Measurements from ENCODE around the gene ALX4. TPM values are rescaled to one million over a fixed set of nuclear protein-coding genes. Genes with fewer than 3 reads are reported as not detected.

ALX4 gene
- polyA plus RNA-seq, 1 experiment: not detected

DNA sequence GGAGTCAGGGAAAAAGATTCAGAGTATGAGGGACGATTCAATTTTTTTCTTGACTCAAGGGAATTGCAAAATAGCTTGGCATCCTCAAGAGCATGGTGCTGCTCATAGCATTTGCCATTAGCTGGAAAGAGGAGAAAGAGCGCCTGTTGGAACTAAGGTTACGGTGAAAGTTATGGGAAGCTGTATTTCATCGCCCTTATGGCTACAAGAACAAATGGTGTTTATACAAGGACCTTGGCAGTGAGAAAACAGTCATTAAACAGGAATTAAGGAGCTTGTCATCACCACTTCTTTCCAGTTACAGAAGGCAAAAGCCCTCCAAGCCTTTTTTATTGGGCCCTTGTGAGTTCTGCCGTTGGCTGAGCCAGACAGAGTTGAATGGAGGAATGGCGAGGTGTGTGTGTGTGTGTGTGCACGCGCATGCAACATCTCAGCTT is 74.2 kb downstream of the ALX4 start:
- CTCF ChIA-PET: interaction anchor here (0.8 to 2.3 kb wide), 2 partner anchors 51 to 102 kb away, joined by 4 to 6 read pairs; no protein-coding TSS in a partner anchor
- no peak for DNase-seq (ENCODE audit: low read depth, low spot score)
- Histone ChIP-seq H3K4me3 (ENCODE audit: low read depth, low read length) (no peak overlapping the region), H3K27me3 (ENCODE audit: control insufficient read depth, insufficient read depth, low read length) (no peaks in the 10 kb centered on the region), H3K9me3 (ENCODE audit: control insufficient read depth, insufficient read depth, low read length) (no peaks in the 10 kb centered on the region), H3K27ac (ENCODE audit: low read depth, low read length) (no peak overlapping the region)
- TF ChIP-seq, protein P1, sequence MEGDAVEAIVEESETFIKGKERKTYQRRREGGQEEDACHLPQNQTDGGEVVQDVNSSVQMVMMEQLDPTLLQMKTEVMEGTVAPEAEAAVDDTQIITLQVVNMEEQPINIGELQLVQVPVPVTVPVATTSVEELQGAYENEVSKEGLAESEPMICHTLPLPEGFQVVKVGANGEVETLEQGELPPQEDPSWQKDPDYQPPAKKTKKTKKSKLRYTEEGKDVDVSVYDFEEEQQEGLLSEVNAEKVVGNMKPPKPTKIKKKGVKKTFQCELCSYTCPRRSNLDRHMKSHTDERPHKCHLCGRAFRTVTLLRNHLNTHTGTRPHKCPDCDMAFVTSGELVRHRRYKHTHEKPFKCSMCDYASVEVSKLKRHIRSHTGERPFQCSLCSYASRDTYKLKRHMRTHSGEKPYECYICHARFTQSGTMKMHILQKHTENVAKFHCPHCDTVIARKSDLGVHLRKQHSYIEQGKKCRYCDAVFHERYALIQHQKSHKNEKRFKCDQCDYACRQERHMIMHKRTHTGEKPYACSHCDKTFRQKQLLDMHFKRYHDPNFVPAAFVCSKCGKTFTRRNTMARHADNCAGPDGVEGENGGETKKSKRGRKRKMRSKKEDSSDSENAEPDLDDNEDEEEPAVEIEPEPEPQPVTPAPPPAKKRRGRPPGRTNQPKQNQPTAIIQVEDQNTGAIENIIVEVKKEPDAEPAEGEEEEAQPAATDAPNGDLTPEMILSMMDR (IDR thresholded peaks at IDR 0.05; ENCODE audit: low read depth, low read length): no peak
- POLR2A ChIA-PET: no interaction called here

- no peak for DNase-seq (ENCODE audit: low read depth, low spot score)
- no peak overlapping the region for H3K4me3 ChIP-seq (ENCODE audit: low read depth, low read length)
- POLR2A ChIA-PET: no interaction called here
- no peaks in the 10 kb centered on the region for H3K27me3 ChIP-seq (ENCODE audit: control insufficient read depth, insufficient read depth, low read length)
- CTCF ChIA-PET: no interaction called here
- H3K9me3 ChIP-seq (ENCODE audit: control insufficient read depth, insufficient read depth, low read length): no peaks in the 10 kb centered on the region
- TF ChIP-seq, protein P1 (IDR thresholded peaks at IDR 0.05; ENCODE audit: low read depth, low read length): no peak
- no peak overlapping the region for H3K27ac ChIP-seq (ENCODE audit: low read depth, low read length)
Measured at GRCh38 chr11:44229624-44230023, 80.3 kb downstream of the ALX4 start.

DNA sequence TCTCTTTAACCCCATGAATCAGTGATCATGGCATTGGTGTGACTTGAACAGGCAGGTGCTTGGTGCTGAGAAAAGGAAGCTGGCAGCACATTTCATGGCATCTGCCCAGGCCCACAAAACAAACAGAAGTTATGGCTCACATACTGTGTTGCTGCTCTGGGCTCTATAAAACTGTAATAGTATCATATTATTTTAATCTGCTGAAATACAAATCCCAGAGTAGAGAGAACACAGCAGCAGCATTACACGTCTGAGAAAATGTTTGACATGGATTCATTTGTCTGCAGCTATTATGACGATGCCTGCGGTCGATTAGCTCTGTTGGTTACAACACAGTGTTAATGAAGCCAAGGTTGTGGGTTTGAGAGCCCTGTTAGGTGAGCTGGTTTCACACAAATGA is 80.8 kb downstream of the ALX4 start:
- no peaks in the 10 kb centered on the region for H3K27me3 ChIP-seq (ENCODE audit: control insufficient read depth, insufficient read depth, low read length)
- CTCF ChIA-PET: interaction anchor here (1.5 kb wide), 1 partner anchor 50 kb away, joined by 3 read pairs; no protein-coding TSS in a partner anchor
- H3K27ac ChIP-seq (ENCODE audit: low read depth, low read length): no peak overlapping the region
- no peak overlapping the region for H3K4me3 ChIP-seq (ENCODE audit: low read depth, low read length)
- H3K9me3 ChIP-seq (ENCODE audit: control insufficient read depth, insufficient read depth, low read length): no peaks in the 10 kb centered on the region
- TF ChIP-seq, protein P1 (IDR thresholded peaks at IDR 0.05; ENCODE audit: low read depth, low read length): no peak
- DNase-seq (ENCODE audit: low read depth, low spot score): no peak
- POLR2A ChIA-PET: no interaction called here

GRCh38 chr11:44228379-44228778 is 81.6 kb downstream of the ALX4 start:
- H3K4me3 ChIP-seq (ENCODE audit: low read depth, low read length): no peak overlapping the region
- H3K9me3 ChIP-seq (ENCODE audit: control insufficient read depth, insufficient read depth, low read length): no peaks in the 10 kb centered on the region
- CTCF ChIA-PET: interaction anchor here (1.5 kb wide), 1 partner anchor 50 kb away, joined by 3 read pairs; no protein-coding TSS in a partner anchor
- no peak for DNase-seq (ENCODE audit: low read depth, low spot score)
- POLR2A ChIA-PET: no interaction called here
- H3K27ac ChIP-seq (ENCODE audit: low read depth, low read length): no peak overlapping the region
- TF ChIP-seq, protein P1 (IDR thresholded peaks at IDR 0.05; ENCODE audit: low read depth, low read length): no peak
- no peaks in the 10 kb centered on the region for H3K27me3 ChIP-seq (ENCODE audit: control insufficient read depth, insufficient read depth, low read length)

GRCh38 chr11:44226945-44227344 is 83.0 kb downstream of the ALX4 start:
- POLR2A ChIA-PET: no interaction called here
- CTCF ChIA-PET: no interaction called here
- Histone ChIP-seq H3K9me3 (ENCODE audit: control insufficient read depth, insufficient read depth, low read length) (no peaks in the 10 kb centered on the region), H3K27me3 (ENCODE audit: control insufficient read depth, insufficient read depth, low read length) (no peaks in the 10 kb centered on the region), H3K4me3 (ENCODE audit: low read depth, low read length) (no peak overlapping the region), H3K27ac (ENCODE audit: low read depth, low read length) (no peak overlapping the region)
- DNase-seq (ENCODE audit: low read depth, low spot score): no peak
- TF ChIP-seq, protein P1 (IDR thresholded peaks at IDR 0.05; ENCODE audit: low read depth, low read length): no peak
